GM19455 (cell line): ENCODE measurements around the gene MRPL50.
A peak's percentile ranks its signal among the peaks of the same experiment; 100 is the strongest.
"Not testable (repeated sequence)": the region's sequence is repeated elsewhere in the genome, so short reads cannot be mapped to it uniquely, and the experiment has no call there.

Experiments
- ATAC-seq: cut with Tn5 transposase; IDR thresholded peaks from one replicate; pipeline ENCODE4 v1.9.1; 2021; ENCODE audit not compliant: unreplicated experiment

Gene MRPL50

DNA sequence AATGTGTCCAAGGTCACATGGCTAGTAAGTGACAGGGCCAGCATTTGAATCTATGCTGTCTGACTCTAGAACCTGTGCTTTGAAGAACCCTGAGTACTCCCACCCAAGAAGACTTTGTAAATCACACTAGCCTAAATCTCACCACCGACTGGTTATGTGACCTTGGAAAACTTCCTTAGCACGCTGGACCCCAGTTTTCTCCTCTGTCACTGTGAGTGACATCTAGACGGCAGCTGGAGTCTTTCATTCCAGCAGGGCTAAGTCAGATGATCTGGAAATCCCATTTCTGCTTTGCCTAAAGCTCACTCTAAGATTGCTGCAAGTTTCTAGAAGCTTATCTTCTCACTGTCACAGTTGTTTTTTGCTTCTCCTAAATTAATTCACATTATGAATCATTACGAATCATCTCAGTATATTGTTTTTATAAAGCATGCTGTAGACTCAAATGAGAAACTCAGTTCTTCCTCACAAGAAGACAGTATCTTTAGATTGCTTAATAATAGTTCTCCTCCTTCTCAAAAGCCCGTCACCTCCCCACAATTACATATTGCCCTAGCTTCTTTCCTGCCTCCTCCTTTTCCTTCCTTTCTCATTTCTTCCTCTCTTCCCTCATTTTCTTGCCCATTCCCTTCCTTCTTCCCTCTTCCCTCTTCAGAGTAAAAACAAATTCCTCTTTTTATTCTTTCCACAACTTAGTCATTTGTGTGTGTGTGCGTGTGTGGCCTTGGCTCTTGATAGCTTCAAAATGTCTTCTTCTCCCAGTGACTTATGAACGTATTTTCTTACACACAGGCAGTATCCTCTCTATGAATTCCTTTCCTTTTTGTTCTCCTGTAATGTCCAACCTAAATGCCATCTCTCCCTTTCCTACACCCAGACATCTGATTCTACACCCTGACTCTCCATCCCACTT, 20.4 kb upstream of the MRPL50 start:
- ATAC-seq, result no peak

GRCh38 chr9:101417977-101418376, 19.6 kb upstream of the MRPL50 start:
- no peak for ATAC-seq

GRCh38 chr9:101417389-101417788, 19.0 kb upstream of the MRPL50 start:
- ATAC-seq, result no peak

- ATAC-seq, result no peak
Observed at GRCh38 chr9:101415578-101415977, 17.2 kb upstream of the MRPL50 start.

DNA sequence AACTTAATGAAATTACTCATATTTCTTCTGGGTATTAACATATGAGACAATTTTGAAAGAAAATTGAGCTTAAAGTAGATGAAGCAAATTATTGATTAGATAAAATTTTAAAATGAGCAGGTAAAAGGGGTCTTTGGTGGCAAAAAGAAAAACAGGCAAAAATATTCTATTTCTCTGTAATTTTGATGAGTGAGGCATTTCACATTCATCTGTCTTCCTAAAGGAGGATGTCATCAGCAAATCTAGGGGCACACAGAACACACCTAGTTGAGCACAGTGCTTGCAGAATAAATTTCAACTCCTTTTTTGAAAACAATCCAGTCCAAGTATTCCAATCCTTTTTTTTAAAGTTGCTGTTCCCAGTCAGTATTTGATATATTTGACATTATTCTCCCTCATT, 16.4 kb upstream of the MRPL50 start:
- no peak for ATAC-seq

GRCh38 chr9:101409079-101409477, 10.7 kb upstream of the MRPL50 start:
- no peak for ATAC-seq

DNA sequence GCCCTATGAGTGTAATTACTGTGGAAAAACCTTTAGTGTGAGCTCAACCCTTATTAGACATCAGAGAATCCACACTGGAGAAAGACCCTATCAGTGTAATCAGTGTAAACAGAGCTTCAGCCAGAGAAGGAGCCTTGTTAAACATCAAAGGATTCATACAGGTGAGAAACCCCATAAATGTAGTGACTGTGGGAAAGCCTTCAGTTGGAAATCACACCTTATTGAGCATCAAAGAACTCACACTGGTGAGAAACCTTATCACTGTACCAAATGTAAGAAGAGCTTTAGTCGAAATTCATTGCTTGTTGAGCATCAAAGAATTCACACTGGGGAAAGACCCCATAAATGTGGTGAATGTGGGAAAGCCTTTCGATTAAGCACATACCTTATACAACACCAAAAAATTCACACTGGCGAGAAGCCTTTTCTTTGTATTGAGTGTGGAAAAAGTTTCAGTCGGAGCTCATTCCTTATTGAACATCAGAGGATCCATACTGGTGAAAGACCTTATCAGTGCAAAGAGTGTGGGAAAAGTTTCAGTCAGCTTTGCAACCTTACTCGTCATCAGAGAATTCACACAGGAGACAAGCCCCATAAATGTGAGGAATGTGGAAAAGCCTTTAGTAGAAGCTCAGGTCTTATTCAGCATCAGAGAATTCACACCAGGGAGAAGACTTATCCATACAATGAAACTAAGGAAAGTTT, 10.1 kb upstream of the MRPL50 start:
- ATAC-seq, result no peak

DNA sequence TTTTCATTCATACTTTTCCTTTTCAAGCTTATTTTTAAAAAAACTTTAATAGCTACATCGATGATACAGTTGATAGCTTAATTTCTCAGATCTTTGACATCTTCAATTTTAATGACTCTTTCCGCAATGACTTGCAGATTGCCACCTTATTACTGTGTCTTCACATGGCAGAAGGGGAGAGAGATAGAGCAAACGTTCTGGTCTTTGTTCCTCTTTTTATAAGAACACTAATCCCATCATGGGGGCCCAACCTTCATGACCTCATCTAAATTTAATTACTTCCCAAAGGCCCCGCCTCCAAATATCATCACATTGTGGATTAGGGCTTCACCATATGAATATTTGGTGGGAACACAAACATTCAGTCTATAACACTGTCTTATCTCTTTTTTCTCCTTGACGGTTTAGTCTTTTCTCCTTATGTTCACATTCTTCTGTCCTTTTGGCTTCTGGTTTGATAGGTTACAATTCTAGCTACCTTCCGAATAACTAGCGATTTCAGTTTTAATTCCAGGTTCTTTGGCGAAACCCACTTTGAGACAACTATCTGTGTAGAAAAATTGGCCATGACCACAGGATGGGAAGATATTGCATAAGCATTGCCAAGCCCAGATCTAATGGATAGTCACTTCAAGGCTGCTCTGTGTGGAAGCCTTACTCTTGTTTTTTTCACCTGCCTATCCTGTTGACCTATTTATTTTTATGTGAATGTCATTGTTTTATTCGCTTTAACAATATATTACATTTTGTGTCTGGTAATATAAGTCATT, 5.3 kb upstream of the MRPL50 start:
- no peak for ATAC-seq

DNA sequence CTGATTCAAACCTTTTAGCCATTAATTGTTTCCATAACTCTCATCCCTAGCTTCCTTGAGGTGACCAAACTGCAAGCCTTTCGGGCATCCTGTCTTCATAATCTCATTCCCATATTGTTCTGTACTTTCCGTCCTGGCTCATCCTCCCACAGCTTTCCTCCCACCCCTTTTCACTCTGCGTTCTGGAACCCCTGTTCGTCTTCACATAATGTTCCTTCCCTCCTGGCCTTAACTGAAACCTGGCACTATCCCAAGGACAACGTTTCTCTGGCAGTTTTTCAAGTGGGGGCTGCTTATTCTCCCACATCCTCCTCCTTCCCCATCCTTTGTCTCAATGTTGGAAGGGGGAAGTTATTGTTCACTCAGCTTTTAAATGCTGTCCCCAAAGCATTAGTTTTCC, 1.7 kb upstream of the MRPL50 start:
- no peak for ATAC-seq

DNA sequence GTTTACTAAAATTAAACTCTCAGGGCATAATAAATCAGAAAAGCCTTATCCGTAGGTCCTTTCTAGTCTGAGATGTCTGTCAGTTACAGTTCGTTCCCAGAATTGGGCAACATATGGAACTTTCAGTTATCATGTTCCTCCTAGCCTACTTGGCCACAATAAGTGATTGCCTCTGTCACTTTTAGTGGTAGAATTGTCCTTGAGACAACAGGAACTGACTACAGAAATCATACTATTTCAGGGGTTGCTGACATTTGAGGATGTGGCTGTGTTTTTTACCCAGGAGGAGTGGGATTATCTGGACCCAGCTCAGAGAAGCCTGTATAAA, 1.2 kb upstream of the MRPL50 start:
- no peak for ATAC-seq

GRCh38 chr9:101398930-101399642, 668 bp upstream of the MRPL50 start:
- ATAC-seq, result peak; percentile 5

DNA sequence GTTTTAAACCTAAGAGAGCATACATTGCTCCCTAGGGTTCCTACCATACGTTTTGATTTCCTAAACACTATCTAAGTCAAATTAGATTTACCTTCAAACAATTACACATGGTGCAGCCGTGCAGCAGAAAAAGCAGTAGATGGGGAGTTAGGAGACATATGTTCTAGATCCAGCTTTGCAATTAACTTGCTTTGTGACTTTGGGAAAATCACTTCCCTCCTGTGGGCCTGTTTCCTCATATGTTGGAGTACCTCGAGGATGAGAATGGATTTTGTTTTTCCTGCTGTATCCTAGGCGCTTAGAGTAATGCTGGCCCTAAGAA, 711 bp downstream of the MRPL50 start:
- ATAC-seq, result no peak

DNA sequence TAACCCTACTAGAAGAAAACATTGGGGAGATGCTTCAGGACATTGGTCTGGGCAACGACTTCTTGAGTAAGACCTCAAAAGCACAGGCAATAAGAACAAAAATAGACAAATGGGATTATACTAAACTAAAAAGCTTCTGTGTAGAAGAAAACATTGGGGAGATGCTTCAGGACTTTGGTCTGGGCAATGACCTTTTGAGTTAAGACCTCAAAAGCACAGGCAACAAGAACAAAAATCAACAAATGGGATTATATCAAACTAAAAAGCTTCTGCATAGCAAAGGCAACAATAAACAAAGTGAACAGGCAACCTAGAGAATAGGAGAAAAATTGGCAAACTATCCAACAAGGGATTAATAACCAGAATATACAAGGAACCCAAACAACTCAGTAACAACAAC, 3.7 kb downstream of the MRPL50 start:
- ATAC-seq, result no peak

DNA sequence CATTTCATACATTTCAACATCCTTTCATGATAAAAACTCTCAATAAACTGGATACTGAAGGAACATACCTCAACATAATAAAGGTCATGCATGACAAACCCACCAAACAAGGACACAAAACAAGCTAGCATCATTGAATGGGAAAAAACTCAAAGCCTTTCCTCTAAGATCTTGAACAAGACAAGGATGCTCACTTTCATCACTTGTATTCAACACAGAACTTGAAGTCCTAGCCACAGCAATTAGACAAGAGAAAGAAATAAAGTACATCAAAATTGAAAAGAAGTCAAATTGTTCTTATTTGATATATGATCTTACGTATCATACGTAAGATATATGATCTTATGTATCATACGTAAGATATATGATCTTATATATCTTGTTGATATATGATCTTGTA, 5.3 kb downstream of the MRPL50 start:
- no peak for ATAC-seq

DNA sequence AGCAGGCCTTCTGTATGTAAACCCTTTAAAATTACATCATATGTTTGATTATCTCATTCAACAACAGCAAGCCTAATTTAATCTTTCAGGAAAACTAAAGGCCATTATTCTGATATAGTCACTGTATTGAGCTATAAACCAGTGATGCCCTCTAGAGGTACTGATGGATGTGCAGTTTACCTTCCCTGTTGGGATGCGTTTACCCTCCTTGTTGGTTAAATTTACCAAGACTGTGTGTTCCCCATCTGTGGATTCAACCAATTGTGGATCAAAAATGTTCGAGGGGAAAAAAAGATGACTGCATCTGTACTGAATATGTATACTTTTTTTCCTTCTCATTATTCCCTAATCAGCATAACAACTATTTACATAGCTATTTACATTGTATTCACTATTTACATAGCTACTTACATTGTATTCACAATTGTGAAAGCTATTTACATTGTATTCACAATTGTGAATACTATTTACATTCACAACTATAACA, 9.9 kb downstream of the MRPL50 start:
- ATAC-seq, result no peak

GRCh38 chr9:101387871-101388506, 10.4 kb downstream of the MRPL50 start:
- no peak for ATAC-seq

- not testable (repeated sequence) for ATAC-seq
Observed at GRCh38 chr9:101384873-101385536, 13.4 kb downstream of the MRPL50 start, which contains the start of gene BAAT. BAAT (minus strand) TSS chr9:101385006; CDS start chr9:101371404, 13,602 bp downstream.

DNA sequence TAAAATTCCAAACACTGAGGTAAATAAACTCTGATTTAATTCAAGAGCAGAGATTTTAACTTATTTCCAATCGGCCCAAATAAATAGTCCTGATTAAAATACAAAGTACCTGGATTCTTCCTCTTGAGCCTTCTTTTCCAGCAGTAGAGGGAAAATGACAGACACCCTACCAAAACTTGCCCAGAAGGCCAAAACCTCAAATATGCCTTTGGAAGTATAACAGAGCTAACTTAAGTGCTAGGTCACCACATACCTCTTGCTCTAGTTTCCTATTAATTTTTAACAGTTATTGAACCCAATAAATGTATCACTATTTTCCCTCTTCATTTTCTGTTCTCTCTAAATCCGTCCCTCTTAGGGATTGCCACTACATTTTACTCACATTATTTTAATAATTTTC, 15.1 kb downstream of the MRPL50 start:
- no peak for ATAC-seq

GRCh38 chr9:101381833-101382342, 16.5 kb downstream of the MRPL50 start:
- no peak for ATAC-seq

- no peak for ATAC-seq
Observed at GRCh38 chr9:101381118-101381517, 17.3 kb downstream of the MRPL50 start.
